GM19324 (cell line): ENCODE results near the gene ZNF469.

ENCODE experiments used
- ATAC-seq: cut with Tn5 transposase; IDR thresholded peaks from one replicate; pipeline ENCODE4 v1.9.1; 2021; ENCODE audit warnings: mild to moderate bottlenecking, moderate library complexity; ENCODE audit not compliant: unreplicated experiment, low FRiP score

ZNF469 gene

GRCh38 chr16:88389191-88389590 lies 6.4 kb downstream of the ZNF469 start:
- ATAC-seq: no peak

GRCh38 chr16:88389621-88390160 lies 6.9 kb downstream of the ZNF469 start:
- ATAC-seq: no peak

- ATAC-seq: no peak
Observed at GRCh38 chr16:88390265-88390664, 7.5 kb downstream of the ZNF469 start.

DNA sequence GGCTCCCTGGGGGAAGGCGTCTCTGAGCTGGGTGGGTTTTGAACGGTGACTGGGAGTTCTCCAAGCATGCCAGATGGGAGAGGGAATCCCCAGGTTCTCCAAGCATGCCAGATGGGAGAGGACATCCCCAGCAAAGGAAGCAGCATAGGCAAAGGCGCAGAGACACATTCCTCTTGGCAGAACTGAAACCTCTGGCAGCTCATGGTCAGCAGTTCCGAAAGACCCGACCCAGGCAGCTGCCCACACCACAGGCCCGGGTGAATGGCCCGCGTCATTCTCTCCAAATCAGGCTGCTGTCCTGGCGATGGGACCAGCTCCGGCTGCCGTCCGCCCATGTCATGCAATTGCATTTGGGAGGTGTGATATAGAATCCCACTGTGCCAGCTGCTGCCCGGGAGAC lies 8.0 kb downstream of the ZNF469 start:
- no peak for ATAC-seq

DNA sequence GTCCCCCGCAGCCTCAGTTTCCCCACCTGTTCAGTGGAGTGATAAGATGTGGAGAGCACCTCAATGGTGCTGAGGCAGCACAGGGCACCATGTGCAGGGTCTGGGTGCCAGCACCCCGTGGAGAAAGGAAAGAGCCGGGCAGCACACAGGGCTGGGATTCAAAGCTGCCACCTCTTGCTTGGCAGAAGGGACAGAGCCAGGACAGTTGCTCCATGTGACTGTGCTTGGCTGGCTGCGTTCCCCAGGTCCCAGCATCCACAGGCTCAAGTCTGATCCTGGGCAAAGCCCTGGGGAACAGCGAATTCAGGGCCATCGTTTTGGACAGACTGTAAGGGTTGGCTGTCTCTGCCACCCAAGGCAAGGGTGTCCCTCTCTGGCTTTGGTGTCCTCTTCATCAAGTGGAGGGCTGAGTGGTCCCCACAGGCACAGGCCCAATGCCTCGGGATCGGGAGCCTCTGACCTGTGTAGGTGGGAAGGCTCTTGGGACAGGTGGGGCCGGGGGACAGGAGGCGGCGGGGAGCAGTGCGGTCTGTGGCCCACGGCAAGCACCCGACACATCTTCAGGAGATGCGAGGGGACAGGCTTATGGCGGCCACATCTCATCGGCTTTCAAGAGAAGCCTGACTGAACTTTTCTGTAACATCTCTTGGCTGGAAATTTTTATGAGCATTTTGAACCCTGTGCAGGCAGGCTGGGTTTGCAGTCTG lies 8.5 kb downstream of the ZNF469 start:
- ATAC-seq: no peak

DNA sequence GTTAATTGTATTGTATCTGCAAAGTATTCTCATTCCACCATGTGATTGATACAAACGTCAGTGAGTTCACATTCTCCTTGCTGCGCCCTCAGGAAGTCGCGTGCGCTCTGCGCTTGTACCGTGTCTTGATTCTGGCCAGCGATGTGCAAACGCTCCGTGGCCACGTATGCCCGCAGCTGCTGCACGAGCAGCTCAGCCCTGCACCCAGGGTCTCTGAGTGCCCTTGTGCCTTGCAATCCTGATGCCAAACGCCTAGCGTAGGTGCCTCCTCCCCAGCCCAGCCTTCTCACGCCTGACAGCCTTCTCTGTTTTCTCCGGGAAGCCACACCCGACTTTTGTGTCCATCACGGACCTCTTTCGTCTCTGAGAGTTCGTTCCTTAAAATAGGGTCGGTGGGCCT lies 9.4 kb downstream of the ZNF469 start:
- ATAC-seq: no peak

- ATAC-seq: no peak
Observed at GRCh38 chr16:88392616-88393015, 9.9 kb downstream of the ZNF469 start.

DNA sequence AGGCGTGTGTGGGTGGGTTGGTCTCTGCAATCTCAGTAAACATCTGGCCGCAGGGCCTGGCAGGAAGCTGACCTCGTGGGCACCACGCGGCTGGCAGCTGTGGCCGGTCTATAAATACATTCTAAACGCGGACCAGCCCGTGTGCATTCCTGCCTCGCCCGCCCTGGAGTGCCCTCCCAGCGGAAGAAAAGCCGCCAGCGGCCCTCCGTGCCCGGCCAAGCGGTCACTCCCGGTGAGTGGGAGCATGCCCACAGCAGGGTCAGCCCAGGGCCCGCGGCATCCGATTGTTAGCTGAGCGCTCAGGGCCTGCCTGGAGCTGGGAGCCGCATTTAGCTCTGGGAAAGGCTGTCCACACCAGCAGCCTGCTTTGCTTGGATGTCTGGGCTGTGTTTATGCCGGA lies 10.3 kb downstream of the ZNF469 start:
- no peak for ATAC-seq

- ATAC-seq: no peak
Observed at GRCh38 chr16:88393571-88393970, 10.8 kb downstream of the ZNF469 start.

GRCh38 chr16:88394426-88394825 lies 11.7 kb downstream of the ZNF469 start:
- no peak for ATAC-seq

DNA sequence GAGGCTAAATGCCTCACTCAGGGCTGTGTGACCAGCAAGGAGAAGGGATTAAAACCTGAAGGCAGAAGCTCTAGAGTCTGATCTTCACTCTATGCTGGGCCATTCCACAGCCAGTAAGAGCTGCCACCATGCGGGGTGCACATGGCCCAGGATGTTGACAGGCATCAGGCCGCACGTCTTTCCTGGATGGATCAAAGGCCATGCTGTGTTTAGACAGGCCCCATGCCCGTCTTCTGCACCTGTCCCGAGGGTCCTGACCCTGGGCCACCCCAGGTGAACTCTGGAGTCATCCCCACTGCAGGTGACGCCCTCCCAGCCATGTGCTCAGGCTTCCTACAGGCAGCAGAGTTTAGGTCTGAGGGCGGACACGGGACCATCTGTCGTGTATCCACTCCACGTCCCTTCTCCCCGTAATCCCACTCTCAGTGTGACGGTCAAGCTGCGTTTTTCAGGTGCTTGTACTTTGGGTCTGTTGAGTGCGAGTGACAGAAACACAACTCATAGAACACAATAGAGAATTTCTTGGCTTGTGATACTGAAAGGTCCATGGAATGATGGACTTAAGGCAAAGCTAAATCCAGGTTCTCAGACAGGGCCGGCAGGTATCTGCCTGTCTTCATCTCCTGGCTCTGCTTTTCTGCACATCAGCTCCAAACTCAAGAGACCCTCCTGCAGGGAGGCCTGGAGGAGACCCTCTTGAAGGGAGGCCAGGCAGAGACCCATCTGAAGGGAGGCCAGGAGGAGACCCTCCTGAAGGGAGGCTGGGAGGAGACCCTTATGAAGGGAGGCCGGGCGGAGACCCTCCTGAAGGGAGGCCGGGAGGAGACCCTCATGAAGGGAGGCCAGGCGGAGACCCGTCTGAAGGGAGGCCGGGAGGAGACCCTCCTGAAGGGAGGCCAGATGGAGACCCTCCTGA lies 13.2 kb downstream of the ZNF469 start:
- ATAC-seq: no peak

DNA sequence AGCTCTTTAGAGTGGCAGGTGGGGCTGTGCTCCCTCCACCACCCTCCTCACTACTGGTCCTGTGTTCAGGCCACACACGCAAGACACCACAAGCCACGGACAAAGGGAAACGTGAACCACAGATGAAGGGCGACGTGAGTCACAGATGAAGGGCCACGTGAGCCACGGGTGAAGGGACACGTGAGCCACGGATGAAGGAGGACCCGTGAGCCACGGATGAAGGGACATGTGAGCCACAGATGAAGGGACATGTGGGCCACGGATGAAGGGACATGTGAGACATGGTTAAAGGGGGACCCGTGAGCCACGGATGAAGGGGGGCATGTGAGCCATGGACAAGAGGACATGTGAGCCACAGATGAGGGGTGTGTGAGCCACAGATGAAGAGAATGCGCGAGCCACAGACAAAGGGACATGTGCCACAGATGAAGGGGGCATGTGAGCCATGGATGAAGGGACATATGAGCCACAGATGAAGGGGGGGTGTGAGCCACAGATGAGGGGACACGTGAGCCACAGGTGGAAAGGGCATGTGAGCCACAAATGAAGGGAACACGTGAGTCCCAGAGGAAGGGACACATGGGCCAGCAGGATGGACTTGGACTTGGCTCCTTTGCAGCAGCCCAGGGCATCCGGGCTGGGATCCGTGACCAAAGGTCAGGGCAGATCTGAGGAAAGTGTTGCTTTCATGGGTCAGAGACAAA lies 15.6 kb downstream of the ZNF469 start:
- ATAC-seq: no peak

GRCh38 chr16:88398874-88399178 lies 16.1 kb downstream of the ZNF469 start:
- ATAC-seq: no peak

GRCh38 chr16:88400186-88400585 lies 17.4 kb downstream of the ZNF469 start:
- no peak for ATAC-seq

DNA sequence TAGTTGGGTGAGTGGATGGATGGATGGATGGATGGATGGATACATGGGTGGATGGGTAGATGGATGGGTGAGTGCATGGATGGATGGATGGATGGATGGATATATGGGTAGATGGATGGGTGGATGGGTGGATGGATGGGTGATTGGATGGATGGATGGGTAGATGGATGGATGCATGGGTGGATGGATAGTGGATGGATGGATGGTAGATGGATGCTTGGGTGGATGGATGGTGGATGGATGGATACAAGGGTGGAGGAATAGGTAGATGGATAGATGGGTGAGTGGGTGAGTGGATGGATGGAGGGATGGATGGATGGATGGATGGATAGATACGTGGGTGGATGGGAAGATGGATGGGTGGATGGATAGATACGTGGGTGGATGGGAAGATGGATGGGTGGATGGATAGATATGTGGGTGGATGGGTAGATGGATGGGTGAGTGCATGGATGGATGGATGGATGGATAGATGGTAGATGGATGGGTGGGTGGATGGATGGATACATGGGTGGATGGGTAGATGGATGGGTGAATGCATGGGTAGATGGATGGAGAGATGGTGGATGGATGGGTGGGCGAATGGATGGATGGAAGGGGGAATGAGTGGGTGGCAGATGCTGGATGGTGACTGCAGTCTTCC lies 19.0 kb downstream of the ZNF469 start:
- ATAC-seq: no peak

DNA sequence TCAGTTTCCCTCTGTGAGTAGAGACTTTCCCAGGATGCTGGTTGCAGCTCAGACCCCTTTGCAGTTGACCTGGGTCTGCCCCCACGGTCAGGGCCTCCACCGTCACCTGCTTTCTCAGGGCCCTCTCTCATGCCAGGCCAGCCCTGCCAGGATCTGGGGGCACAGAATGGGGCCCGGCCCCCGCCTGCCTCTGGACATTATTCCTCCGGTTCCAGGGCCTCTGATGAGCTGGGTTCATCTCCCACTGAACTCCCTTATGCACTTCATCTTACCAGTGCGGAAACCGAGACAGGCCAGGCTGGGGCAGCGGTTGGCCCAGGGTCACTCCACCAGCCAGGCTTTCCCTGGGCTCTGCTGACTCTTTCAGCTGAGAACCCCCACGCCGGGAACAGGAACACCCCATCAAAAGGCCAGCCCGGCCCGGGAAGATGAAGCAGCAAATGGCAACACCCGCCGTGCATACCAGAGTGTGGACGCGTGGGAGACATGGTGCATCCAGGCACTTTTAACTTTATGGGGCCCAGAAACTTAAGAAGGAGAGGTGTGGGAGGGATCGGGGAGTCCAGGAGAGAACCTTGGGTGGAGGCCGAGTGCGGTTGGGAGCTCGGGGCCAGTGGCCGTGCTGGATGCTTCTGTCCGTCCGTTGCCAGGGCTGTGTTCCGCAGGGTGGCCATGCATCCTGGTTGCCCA lies 19.9 kb downstream of the ZNF469 start:
- ATAC-seq: no peak

- no peak for ATAC-seq
Observed at GRCh38 chr16:88403794-88404581, 21.2 kb downstream of the ZNF469 start.

DNA sequence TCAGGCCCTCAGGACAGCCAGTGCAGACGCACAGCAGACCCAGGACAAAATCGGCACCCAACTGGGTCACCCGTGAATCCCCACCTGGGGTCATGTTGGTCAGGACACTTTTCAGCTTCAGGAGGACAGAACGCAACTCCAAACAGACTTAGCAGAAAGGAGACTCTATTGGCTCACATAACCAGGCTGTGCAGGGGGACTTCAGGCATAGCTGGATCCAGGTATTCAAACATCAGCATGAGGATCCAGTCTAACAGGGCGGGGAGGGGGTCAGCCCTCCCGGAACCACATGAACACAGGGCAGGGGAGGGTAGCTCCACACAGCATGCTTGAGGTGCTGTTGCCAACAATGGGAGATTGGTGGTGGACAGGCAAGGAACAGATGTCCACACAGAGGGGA lies 22.0 kb downstream of the ZNF469 start:
- ATAC-seq: no peak
